HG03025 (cell line): ENCODE results near the gene RFX3.

Source experiments
- ATAC-seq: cut with Tn5 transposase; IDR thresholded peaks from one replicate; pipeline ENCODE4 v1.9.1; 2021; ENCODE audit warnings: mild to moderate bottlenecking, moderate library complexity; ENCODE audit not compliant: unreplicated experiment, low FRiP score

Gene RFX3

GRCh38 chr9:3525836-3526164 lies at the start of gene RFX3:
TSS of gene RFX3 (minus strand) at chr9:3526001. CDS start at chr9:3395588, 130,413 bp downstream.
- ATAC-seq, result peak; percentile 51

DNA sequence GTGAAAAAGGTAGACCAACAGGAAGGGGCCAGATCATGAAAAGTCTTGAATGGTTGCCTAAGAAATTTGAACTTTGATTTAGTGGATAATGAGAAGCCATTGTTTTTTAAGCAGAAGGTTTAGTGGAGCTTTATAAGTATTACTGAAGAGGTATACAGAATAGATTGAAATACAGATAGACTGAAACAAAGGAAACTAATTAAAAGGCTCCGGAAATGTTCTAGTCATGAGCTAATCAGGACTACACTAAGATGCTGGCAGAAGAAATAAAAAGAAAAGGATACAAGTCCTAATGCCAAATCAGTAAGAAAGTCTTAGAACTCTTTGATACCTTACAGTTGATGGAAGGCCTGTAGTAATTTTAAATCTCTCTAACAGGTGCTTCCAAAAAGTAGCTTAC lies 45.7 kb upstream of the RFX3 start:
- ATAC-seq, result no peak

DNA sequence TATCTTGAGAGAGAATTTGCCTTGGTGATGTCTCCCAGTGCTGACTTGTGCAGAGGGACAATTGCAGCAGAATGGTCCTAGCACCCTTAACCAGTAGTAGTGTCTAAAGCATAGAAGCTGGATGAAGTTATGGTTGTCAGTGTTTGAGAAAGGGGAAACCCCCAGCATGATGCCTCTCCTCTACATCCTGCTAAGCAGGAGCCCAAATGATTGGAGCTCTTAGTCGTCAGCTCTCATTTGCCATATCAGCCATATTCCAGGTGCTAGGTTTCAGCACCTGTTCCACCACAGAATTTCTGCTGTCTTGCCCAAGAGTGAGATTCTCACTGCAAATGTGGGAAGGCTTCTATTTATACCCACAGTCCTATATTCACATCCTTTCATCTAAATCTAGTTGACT lies 43.7 kb upstream of the RFX3 start:
- no peak for ATAC-seq

- no peak for ATAC-seq
Observed at GRCh38 chr9:3567988-3568387, 42.2 kb upstream of the RFX3 start.

DNA sequence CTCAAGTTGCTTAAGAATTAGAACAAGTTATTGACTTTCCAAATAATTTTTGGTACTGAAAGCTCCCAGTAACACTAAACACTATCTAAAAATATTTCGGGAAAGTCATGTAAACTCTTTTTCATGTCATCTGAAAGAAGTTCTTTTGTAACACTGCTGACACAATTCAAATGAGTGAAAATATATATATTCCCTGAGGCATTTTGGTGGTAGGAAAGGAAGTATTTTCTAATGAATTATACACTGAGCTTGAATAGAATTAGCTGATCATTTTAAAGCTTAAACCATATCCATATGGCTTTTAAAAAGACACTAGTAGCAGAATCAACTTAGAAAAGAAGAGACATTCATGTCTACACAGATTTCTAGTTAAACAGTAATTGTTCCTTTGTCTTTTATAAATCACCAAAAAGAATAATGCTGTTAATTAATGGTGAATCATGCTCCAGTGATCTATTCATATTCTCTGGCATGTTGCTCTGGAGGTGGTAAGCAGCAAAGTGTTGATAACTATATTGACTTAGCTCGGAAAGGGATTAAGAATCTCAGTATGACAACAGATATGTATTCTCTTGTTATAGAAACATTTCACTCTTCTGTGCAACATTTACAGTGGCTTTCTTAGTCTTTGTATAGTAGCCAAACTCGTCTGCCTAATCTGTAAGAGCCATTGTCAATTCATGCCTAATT lies 27.4 kb upstream of the RFX3 start:
- ATAC-seq, result no peak

DNA sequence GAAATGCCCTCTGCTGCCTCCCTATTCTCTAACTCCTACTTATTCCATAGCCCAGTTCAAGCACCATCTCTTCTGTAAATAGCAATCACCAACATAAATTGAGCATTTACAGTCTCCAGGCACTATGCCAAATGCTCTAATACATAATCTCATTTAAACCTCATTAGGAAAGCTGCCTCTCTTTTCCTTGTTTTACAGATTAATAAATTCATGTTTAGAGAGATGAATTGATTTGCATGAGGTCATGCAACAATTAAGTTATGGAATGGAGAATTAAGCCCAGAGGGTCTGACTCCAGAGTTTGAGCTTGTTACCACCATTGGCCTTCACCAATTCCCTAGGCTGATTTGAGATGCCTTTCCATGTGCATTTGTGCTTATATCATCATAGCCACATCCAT lies 23.4 kb upstream of the RFX3 start:
- ATAC-seq, result no peak

GRCh38 chr9:3548648-3549047 lies 22.8 kb upstream of the RFX3 start:
- ATAC-seq, result no peak

DNA sequence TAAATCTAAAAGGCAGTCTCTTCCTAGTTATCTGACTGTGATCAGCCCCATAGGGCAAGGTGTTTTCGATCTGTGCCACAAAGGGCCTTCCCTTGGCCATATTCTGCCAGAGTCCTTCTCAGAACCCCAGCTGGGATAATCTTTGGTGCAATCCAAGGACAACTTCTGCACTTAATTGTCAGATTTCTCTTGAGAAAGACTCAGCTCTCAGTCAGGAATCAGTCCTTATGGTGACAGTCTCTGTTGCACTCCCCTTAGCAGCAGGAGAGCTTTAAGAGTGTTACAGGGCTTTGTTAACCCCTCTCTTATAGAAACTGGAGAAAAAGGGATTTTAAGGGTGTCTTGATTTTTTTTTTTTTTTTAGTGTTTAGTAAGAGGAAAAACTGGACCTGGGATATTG lies 15.4 kb upstream of the RFX3 start:
- ATAC-seq, result no peak

- no peak for ATAC-seq
Observed at GRCh38 chr9:3534614-3535404, 9.0 kb upstream of the RFX3 start.

DNA sequence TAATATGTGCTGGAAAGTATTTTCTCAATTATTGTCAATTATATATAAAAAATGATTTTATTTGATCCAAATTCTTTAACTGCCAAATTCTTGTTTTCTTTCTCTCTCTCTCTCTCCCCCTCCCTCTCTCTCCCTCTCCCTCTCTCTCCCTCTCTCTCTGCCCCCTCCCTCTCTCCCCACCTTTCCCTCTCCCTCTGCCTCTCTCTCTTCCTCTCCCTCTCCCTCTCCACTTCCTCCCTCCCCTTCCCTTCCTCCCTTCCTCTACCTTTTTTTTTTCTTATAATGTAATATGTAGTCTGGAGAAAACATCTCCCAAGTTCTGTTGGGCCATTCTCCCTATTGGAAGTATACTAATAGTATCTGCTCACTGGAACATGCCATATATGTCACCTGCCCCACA lies 6.4 kb upstream of the RFX3 start:
- ATAC-seq, result no peak

DNA sequence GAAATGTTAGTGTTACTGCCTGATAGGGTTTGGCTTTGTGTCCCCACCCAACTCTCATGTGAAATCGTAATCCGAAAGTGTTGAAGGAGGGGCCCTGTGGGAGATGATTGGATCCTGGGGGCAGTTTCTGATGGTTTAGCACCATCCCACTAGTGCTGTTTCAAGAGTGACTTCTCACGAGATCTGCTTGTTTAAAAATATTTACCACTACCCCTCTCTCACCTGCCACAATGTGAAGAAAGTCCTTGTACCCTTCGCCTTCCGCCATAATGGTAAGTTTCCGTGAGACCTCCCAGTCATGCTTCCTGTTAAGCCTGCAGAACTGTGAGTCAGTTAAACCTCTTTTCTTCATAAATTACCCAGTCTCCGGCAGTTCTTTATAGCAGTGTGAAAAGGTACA lies 2.6 kb upstream of the RFX3 start:
- ATAC-seq, result no peak

DNA sequence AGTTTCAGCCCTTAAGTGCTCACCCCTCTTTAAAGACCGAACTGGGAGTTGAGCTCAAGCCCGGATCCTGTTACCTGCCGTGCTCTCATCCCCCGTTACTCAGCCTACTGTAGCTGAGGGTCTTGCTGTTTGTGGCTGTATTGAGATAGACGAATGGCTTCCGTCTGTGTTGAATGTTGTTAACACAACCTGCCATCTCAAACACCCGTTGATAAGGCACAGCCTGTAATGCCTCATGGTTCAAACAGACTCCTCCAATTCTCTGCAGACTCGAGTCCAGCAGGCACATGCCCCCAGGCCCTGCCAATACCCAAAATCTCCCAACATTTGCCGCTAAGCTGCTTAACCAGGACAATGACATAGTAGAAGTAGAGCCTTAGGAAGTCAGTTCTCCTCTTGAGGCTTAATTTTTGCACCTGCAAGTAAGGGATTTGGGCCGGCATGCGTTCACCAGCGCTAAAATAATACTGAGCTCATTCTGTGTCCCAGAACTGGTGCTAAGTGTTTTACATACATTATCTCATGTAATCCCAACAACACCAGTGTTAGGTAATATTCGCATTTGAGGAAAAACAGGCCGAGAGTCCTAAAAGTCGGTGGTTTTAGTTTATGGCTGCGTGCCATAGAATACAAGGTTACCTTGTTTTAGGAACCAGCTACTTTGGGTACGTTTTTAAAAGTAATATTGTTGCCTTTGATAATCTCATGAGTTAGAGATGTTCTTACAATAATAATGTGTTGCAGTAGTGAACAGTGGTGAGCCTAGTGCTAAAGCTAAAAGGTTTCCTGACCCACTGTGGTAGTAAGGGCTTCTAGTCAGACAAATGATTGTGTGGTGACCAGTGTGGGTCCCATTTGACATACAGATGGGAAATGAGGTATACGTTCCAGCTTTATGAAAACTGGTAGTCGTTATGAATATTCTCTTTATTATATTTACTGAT lies 1.5 kb upstream of the RFX3 start:
- no peak for ATAC-seq

DNA sequence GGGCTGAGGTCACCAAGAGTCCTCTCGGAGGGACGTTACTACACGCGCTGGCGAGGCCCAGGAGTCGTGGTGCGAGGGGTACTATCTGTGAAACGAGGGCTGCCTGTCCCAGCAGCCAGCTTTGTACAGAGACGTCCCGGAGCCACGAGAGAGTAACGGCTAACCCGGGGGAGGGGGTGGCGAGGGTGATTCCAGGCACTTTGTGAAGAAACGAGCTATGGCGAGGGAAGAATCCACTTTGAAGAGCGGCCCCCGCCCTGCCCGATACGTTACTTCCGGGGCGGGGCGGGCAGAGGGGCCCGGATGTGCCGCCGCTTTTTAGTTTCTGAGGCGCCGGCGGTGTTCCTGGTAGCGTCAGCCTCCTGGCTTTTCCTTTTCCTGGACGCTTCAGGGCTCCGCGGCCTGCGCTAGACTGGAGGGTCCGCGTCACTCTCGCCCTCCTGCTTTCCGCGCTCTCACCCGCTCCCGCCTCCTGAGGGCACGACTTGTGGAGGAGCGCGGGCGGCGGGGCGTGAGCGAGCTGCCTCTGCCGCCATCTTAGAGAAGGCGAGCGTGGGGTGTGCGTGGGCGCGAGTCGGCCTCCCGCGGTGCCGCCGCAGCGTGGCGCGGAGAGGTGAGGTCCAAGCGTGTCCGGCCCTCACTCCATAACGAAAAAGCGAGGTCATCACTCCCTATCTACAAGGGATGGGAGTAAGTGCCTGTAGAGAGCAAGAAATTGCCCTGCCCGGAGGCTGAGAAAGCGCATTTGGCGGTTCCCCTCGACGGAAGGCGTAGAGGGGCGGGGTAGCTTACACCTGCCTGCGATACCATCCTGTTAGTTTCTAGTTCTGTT lies 580 bp upstream of the RFX3 start:
- ATAC-seq, result peak; percentile 76

DNA sequence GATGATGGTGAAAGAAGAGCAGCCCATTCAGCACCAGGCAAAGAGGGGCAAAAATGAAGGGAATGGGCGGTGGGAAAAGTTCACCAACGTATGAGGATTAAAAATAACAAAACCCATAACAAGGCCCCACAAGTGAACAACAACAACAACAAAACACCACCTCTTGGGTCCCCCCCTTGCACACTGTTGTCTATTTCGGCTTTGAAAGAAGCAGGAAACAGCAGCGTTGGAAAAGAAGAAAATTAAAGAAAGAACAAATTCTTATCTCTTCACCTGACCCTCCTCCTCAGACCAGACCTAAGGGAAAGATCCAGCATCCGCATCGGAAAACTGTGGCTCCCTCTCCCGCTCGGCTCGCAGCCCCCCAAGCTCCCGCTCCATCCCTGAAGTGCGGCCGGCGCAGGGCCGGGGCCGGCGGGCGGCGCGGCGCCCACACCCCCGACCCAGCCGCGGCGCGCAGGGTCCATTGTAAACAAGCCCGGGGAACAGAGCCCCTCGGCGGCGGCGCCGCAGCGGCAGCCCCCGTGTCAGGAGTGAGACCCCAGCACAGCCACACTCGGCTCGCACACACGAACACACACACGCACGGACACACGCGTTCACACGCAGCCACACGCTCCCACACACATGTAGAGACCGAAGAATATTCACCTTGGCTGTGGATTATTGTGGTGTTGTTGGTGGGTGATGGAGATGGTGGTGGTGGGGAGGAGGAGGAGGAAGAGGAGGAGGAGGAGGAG lies 535 bp downstream of the RFX3 start:
- ATAC-seq, result no peak

GRCh38 chr9:3521966-3522365 lies 3.8 kb downstream of the RFX3 start:
- ATAC-seq, result no peak

- ATAC-seq, result no peak
Observed at GRCh38 chr9:3520564-3520963, 5.2 kb downstream of the RFX3 start.

- no peak for ATAC-seq
Observed at GRCh38 chr9:3517377-3518048, 8.3 kb downstream of the RFX3 start.

DNA sequence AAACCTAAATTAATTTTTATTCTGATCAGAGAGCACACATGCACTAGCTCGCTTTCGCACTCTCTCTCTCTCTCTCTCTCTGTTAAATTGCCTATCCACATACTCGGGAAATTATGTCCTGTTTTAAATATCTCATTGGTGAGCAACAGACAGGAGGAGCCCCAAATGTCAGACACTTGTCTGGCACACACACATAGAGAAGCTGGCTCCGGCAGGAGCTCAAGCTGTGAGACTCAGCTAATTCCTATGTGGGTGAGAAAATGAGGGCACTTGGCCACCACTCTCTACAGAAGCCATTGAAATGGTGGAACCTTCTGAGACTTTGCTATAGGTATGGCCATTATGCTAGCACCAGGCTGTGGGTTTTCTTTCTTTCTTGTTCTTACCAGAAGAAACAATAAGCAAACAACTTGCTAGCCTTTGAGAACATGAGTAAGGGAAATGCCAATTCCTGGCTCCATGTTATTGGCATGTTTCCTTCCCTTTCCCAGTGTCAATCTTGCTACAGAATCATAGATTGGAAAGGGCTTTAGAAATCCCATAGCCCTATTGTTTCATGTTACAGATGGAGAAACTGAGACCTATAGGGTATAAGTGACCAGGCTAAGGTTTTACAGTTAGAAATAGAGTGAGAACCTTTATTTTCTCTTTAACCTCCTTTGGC lies 9.0 kb downstream of the RFX3 start:
- ATAC-seq, result no peak

DNA sequence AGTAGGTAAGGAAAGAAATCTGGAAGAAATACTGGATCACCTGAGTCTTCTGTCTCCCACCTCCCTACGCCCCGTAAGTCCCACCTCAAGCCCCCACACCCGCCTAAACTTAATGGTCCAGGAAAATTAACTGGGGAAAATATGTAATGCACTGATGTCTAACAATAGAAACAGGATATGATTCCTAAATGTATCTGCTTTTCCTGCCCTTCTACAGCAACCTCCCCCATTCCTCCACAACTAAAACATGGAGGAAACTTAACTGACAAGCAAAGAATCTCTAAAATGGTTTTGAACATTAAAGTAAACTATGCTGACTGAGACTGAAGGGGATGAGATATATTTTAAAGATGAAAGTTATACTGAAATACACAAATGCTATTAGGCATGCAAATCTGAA lies 10.4 kb downstream of the RFX3 start:
- no peak for ATAC-seq
